Cardiac fibroblast (primary cell): ENCODE measurements around the gene DGKB.

ENCODE experiments used
- DNase-seq, 2 donors: peaks; one replicate each; pipeline versions ENCODE4 v3.0.0 to v3.0.0-alpha.2; 2010; ENCODE audit warnings: low read depth in 2 of 2
- H3K4me3 ChIP-seq, 2 donors: replicated peaks in 1 of 2; 1 replicate in 1 of 2; 2 replicates in 1 of 2; pipeline ENCODE4 v1.5.1; 2011; ENCODE audit warnings: low read depth in 2 of 2, low read length in 2 of 2, mild to moderate bottlenecking in 2 of 2, moderate library complexity in 1 of 2
- TF ChIP-seq, protein P1 (sequence below): IDR thresholded peaks from one replicate; pipeline ENCODE4 v1.5.1; 2011; ENCODE audit warnings: low read depth, mild to moderate bottlenecking, low read length, inconsistent platforms

DGKB gene

DNA sequence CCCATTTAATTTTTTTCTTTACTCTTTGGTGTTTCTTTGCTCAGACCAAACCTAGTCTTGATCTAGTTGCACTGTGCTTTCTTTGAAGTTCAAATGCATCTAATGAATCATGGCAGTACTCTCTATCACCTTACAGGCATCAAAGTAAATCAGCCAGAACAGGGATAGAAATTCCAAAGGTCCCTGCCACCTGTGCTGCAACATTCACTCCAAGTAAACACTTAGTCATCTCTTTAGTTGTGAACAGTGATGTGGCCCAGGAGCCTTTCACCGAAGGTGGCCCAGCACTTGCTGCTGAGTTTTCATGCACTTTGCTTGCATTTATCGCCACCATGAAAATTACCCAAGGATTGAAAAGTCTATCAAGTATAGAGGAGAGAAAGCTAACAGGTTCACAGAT is 599.0 kb downstream of the DGKB start:
- DNase-seq, result no peak
- TF ChIP-seq, protein P1, sequence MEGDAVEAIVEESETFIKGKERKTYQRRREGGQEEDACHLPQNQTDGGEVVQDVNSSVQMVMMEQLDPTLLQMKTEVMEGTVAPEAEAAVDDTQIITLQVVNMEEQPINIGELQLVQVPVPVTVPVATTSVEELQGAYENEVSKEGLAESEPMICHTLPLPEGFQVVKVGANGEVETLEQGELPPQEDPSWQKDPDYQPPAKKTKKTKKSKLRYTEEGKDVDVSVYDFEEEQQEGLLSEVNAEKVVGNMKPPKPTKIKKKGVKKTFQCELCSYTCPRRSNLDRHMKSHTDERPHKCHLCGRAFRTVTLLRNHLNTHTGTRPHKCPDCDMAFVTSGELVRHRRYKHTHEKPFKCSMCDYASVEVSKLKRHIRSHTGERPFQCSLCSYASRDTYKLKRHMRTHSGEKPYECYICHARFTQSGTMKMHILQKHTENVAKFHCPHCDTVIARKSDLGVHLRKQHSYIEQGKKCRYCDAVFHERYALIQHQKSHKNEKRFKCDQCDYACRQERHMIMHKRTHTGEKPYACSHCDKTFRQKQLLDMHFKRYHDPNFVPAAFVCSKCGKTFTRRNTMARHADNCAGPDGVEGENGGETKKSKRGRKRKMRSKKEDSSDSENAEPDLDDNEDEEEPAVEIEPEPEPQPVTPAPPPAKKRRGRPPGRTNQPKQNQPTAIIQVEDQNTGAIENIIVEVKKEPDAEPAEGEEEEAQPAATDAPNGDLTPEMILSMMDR, result no peak
- no peak overlapping the region for H3K4me3 ChIP-seq

DNA sequence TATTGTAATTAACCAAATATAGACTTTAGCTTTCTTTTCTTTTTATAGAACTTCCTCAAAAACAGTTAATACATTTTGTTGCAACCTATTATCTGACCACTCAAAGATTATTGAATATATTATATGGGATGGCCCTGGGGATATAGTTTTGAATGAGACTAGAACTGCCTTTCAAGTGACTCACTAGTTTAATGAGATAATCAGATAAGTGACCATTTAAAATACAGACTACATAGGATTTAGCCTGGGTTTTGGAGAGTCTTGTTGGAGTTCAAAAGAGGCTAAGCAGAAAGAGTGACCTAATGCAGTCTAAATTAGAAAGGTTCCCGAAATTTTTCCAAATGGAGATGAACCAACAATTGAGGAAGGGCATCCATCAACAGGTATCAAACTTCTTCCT is 607.9 kb downstream of the DGKB start:
- no peak overlapping the region for H3K4me3 ChIP-seq
- DNase-seq, result no peak
- TF ChIP-seq, protein P1, result no peak

DNA sequence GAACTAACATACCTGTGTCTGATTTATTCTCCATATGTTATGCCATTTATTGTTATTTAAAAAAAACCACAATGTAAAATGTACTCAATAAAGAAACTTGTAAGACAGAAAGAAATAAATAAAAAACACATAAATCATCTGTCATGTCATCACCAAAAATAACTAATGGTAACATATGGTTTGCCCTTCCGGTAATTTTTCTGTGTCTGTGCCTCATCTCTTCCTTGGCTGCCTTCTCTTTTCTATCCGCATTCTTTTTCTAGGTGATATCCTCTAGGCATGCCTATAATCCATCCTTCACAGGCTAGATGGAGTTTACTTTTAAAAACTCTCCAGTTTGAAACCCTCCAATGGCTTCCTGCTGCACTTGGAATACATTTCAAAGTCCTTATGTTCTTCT is 609.1 kb downstream of the DGKB start:
- no peak for DNase-seq
- TF ChIP-seq, protein P1, result no peak
- H3K4me3 ChIP-seq, result no peak overlapping the region

DNA sequence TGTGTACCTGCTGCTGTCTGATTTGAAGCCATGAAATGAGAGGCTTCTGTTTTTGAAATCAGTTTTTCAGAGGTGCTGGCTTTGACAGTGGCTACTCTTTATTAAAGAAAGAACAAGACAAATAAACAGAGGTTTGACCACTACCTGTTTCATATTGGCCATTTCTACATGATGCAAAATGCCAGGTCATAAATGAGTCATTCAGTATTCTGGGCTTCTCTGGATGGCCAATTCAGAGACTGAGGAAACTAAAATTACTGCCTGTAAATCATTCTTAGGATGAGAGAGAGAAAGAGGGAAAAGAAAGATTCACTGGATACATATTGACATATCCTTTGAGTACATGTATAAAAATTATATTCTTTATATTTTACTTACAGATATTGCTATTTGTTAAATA is 609.8 kb downstream of the DGKB start:
- H3K4me3 ChIP-seq, result no peak overlapping the region
- DNase-seq, result no peak
- TF ChIP-seq, protein P1, result no peak

DNA sequence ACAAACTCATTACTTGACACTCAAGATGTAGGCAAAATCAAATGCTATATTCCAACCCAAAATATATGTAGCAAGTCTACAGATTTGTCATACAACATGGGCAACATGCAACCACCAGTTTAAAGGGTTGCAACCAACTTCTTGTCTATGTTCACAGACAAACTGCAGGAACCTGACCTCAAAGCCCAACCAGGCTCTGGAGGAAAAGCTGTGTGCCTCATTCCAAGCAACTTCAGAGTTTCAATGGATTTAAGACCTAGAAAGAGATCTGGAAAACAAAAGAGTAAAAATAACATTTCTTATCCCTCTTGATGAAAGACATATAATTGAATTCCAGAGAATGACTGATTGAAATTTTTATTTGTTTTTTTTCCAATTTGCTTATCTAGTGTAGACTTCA is 612.6 kb downstream of the DGKB start:
- no peak for DNase-seq
- H3K4me3 ChIP-seq, result no peak overlapping the region
- TF ChIP-seq, protein P1, result no peak

DNA sequence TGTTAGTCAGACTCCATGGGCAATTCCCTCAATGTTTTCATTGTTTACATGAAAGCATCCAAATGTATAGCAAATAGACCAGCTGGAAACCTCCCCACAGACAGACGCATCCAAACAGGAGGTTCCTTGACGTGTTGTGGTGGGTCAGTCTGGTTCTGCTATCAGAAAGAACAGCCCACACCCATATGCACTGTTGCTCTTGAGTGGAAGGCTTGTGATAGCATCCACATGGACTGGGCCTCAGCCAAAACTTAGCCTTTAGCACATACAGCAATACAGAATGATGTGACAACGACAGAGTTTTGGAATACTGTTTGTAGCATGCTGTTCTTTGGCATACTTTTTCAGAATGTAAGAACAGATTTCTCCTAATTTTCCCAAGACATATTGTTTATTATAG is 613.9 kb downstream of the DGKB start:
- TF ChIP-seq, protein P1, result no peak
- DNase-seq, result peak in 1 of 2 donors; percentile 21
- no peak overlapping the region for H3K4me3 ChIP-seq

DNA sequence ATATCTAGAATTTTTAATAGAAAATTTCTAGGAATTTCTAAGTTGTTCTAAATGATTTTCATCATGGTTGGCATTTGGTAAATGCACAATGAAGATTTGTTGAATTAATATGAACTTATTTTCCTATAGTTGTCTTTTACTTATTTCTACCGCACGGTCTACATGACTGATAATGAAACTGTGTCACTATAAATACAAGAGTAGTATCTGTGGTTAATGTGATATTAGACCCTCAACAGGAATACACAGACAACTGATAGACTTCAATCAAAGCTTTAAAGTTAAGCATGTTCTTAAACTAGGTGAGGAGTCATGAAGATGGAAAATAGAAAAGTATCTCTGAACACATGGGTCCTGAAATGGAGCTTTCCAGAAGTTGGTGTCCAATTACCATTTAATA is 615.2 kb downstream of the DGKB start:
- TF ChIP-seq, protein P1, result no peak
- no peak overlapping the region for H3K4me3 ChIP-seq
- no peak for DNase-seq
